ENCODE measurements around the gene RPL27A. TPM values are rescaled to one million over a fixed set of nuclear protein-coding genes. Genes with fewer than 3 reads are reported as not detected.

Gene RPL27A
- total RNA-seq, 1 experiment from 2014 or later = 1,008 TPM

- BruUV-seq (replicated peaks) = no TSS peak
- H3K9me3 ChIP-seq = no peaks in the 10 kb centered on the region
- H3K27ac Mint-ChIP-seq (ENCODE audit: unreplicated experiment) = no peak overlapping the region
- H3K4me1 ChIP-seq = no peaks in the 10 kb centered on the region
- H3K4me1 Mint-ChIP-seq (ENCODE audit: low read depth, unreplicated experiment) = no peaks in the 10 kb centered on the region
- peaks cover 34% of the 10 kb centered on the region for H3K36me3 Mint-ChIP-seq (ENCODE audit: insufficient read depth, unreplicated experiment)
- H3K4me3 Mint-ChIP-seq (ENCODE audit: unreplicated experiment) = no peak overlapping the region
- no peaks in the 10 kb centered on the region for H3K27me3 Mint-ChIP-seq (ENCODE audit: insufficient read depth, unreplicated experiment)
- intact Hi-C loops (cut with micrococcal nuclease; ENCODE audit: unreplicated experiment) = no loop called here
- no peak for DNase-seq
- TF ChIP-seq CTCF (IDR thresholded peaks at IDR 0.05; ENCODE audit: insufficient read depth in 1 of 2, low read depth in 1 of 2, low read length in 1 of 2, severe bottlenecking in 1 of 2, unreplicated experiment in 1 of 2) = no peak
- ChIA-PET POLR2A (no interaction called here), CTCF (no interaction called here)
- peaks cover 1% of the 10 kb centered on the region for H3K36me3 ChIP-seq (ENCODE audit: control insufficient read depth, insufficient read depth, low read length)
- H3K9me3 Mint-ChIP-seq (ENCODE audit: unreplicated experiment) = no peaks in the 10 kb centered on the region
- no peaks in the 10 kb centered on the region for H3K27me3 ChIP-seq (replicated peaks; ENCODE audit: control insufficient read depth, insufficient read depth, low read length)
- no peak overlapping the region for H3K4me3 ChIP-seq (ENCODE audit: low read depth, low read length)
These were observed 29.4 kb downstream of the RPL27A start for GRCh38 chr11:8711895-8712442.

- DNase-seq = no peak
- intact Hi-C loops (cut with micrococcal nuclease; ENCODE audit: unreplicated experiment) = no loop called here
- Histone ChIP-seq H3K27me3 (replicated peaks; ENCODE audit: control insufficient read depth, insufficient read depth, low read length) (no peaks in the 10 kb centered on the region), H3K4me1 (peaks cover 3% of the 10 kb centered on the region; the same call in 1 of the 2 replicates), H3K9me3 (no peaks in the 10 kb centered on the region), H3K4me3 (ENCODE audit: low read depth, low read length) (no peak overlapping the region), H3K36me3 (ENCODE audit: control insufficient read depth, insufficient read depth, low read length) (peaks cover 1% of the 10 kb centered on the region)
- Mint-ChIP-seq H3K4me3 (ENCODE audit: unreplicated experiment) (no peak overlapping the region), H3K4me1 (ENCODE audit: low read depth, unreplicated experiment) (peaks cover 2% of the 10 kb centered on the region), H3K27ac (ENCODE audit: unreplicated experiment) (no peak overlapping the region), H3K9me3 (ENCODE audit: unreplicated experiment) (no peaks in the 10 kb centered on the region), H3K36me3 (ENCODE audit: insufficient read depth, unreplicated experiment) (peaks cover 40% of the 10 kb centered on the region), H3K27me3 (ENCODE audit: insufficient read depth, unreplicated experiment) (no peaks in the 10 kb centered on the region)
- POLR2A ChIA-PET = no interaction called here
- CTCF ChIA-PET = no interaction called here
- no TSS peak for BruUV-seq (replicated peaks)
- TF ChIP-seq CTCF (IDR thresholded peaks at IDR 0.05; ENCODE audit: insufficient read depth in 1 of 2, low read depth in 1 of 2, low read length in 1 of 2, severe bottlenecking in 1 of 2, unreplicated experiment in 1 of 2) = no peak
These were observed 29.9 kb downstream of the RPL27A start for GRCh38 chr11:8712506-8712905.

GRCh38 chr11:8713760-8714454 lies 31.3 kb downstream of the RPL27A start:
- Mint-ChIP-seq H3K27me3 (ENCODE audit: insufficient read depth, unreplicated experiment) (no peaks in the 10 kb centered on the region), H3K4me3 (ENCODE audit: unreplicated experiment) (no peak overlapping the region), H3K36me3 (ENCODE audit: insufficient read depth, unreplicated experiment) (peaks cover 44% of the 10 kb centered on the region), H3K27ac (ENCODE audit: unreplicated experiment) (no peak overlapping the region), H3K9me3 (ENCODE audit: unreplicated experiment) (no peaks in the 10 kb centered on the region), H3K4me1 (ENCODE audit: low read depth, unreplicated experiment) (peaks cover 16% of the 10 kb centered on the region)
- no peak for TF ChIP-seq CTCF (IDR thresholded peaks at IDR 0.05; ENCODE audit: insufficient read depth in 1 of 2, low read depth in 1 of 2, low read length in 1 of 2, severe bottlenecking in 1 of 2, unreplicated experiment in 1 of 2)
- H3K4me1 ChIP-seq = peaks cover 14% of the 10 kb centered on the region
- intact Hi-C loops (cut with micrococcal nuclease; ENCODE audit: unreplicated experiment) = no loop called here
- ChIA-PET POLR2A (no interaction called here), CTCF (interaction anchor here (1.0 kb wide), 1 partner anchor 246 kb away, joined by 3 read pairs; no protein-coding TSS in a partner anchor)
- H3K9me3 ChIP-seq = no peaks in the 10 kb centered on the region
- peaks cover 1% of the 10 kb centered on the region for H3K36me3 ChIP-seq (ENCODE audit: control insufficient read depth, insufficient read depth, low read length)
- BruUV-seq (replicated peaks) = no TSS peak
- no peak for DNase-seq
- H3K4me3 ChIP-seq (ENCODE audit: low read depth, low read length) = no peak overlapping the region
- H3K27me3 ChIP-seq (replicated peaks; ENCODE audit: control insufficient read depth, insufficient read depth, low read length) = no peaks in the 10 kb centered on the region

All from Caco-2 (cell line).